Mucosa of descending colon (tissue), 3 donors: ENCODE data around the gene JMJD1C. TPM values are rescaled to one million over a fixed set of nuclear protein-coding genes. Genes with fewer than 3 reads are reported as not detected.

ENCODE experiments used
- ATAC-seq: fragments of 200-7000 bp; cut with Tn5 transposase; one replicate; pipeline ENCODE4 v1.9.1; 2020; ENCODE audit warnings: mild to moderate bottlenecking, moderate library complexity
- DNase-seq, 3 donors: peaks; one replicate each; pipeline ENCODE4 v3.0.0-alpha.2; 2020
- H3K36me3 ChIP-seq: fragments of 200-600 bp; one replicate; pipeline ENCODE4 v1.8.0; 2021; ENCODE audit warnings: low read depth, mild to moderate bottlenecking
- H3K4me1 ChIP-seq: fragments of 200-600 bp; one replicate; pipeline ENCODE4 v1.8.0; 2021; ENCODE audit warnings: low read depth, mild to moderate bottlenecking
- H3K4me3 ChIP-seq: fragments of 200-600 bp; one replicate; pipeline ENCODE4 v1.8.0; 2021; ENCODE audit warnings: mild to moderate bottlenecking
- H3K9me3 ChIP-seq: fragments of 200-600 bp; one replicate; pipeline ENCODE4 v1.8.0; 2021; ENCODE audit warnings: mild to moderate bottlenecking
- CTCF ChIP-seq: fragments of 200-600 bp; IDR thresholded peaks from one replicate; pipeline ENCODE4 v1.8.0; 2022; ENCODE audit warnings: antibody characterized with exemption, mild to moderate bottlenecking
- intact Hi-C, 2 donors: fragments of 100-400 bp; cut with DNase I in 1 of 2; cut with micrococcal nuclease in 1 of 2; formaldehyde crosslinking; loops; one replicate each; pipeline versions ENCODE4 v1.11.0 to v1.11.1; 2022; cut with DNase I, micrococcal nuclease
- total RNA-seq, 3 donors: library from RNA; stranded (reverse); fragmentation: NEBNext Ultra II Directional in 2 of 3; extraction: Animal tissue kit (Norgen Biotek cat#: 25700) in 2 of 3; gene quantifications; one replicate each; pipeline versions ENCODE4 v1.2.1 to v1.2.4, GENCODE V29; 2021 to 2023
- donor health status: DM: no; HTN: no; CAD: no; lungs with moderate emphysema.
- donor health status: DM: no; HTN: no; CAD: no.
- donor health status: DM: no; HTN: yes; CAD: no.

Gene JMJD1C
- total RNA-seq, 3 donors from 2014 or later: 54.1 to 83.8 (median 82.1) TPM

GRCh38 chr10:63441404-63441803 is 24.4 kb downstream of the JMJD1C start:
- ATAC-seq (no peak), DNase-seq (no peak)
- H3K36me3 ChIP-seq: no peaks in the 10 kb centered on the region
- no peak overlapping the region for H3K4me3 ChIP-seq
- H3K4me1 ChIP-seq: peaks cover 9% of the 10 kb centered on the region
- no peaks in the 10 kb centered on the region for H3K9me3 ChIP-seq
- TF ChIP-seq CTCF: no peak
- intact Hi-C loops: no loop called here

- peaks cover 13% of the 10 kb centered on the region for H3K4me1 ChIP-seq
- no peak overlapping the region for H3K4me3 ChIP-seq
- no peaks in the 10 kb centered on the region for H3K9me3 ChIP-seq
- intact Hi-C loops: no loop called here
- DNase-seq (no peak), ATAC-seq (no peak)
- H3K36me3 ChIP-seq: no peaks in the 10 kb centered on the region
- no peak for TF ChIP-seq CTCF
These were observed 26.2 kb downstream of the JMJD1C start for GRCh38 chr10:63439607-63440006.

- Histone ChIP-seq H3K36me3 (no peaks in the 10 kb centered on the region), H3K4me1 (peaks cover 13% of the 10 kb centered on the region), H3K9me3 (no peaks in the 10 kb centered on the region), H3K4me3 (no peak overlapping the region)
- no peak for TF ChIP-seq CTCF
- peak; percentile 81 for ATAC-seq
- intact Hi-C loops: no loop called here
- no peak for DNase-seq
These were observed 27.0 kb downstream of the JMJD1C start for GRCh38 chr10:63438506-63439498.

GRCh38 chr10:63437116-63437949 is 28.4 kb downstream of the JMJD1C start:
- ATAC-seq (no peak), DNase-seq (no peak)
- H3K36me3 ChIP-seq: no peaks in the 10 kb centered on the region
- intact Hi-C loops: no loop called here
- peaks cover 13% of the 10 kb centered on the region for H3K4me1 ChIP-seq
- no peak overlapping the region for H3K4me3 ChIP-seq
- TF ChIP-seq CTCF: no peak
- no peaks in the 10 kb centered on the region for H3K9me3 ChIP-seq

GRCh38 chr10:63436225-63436624 is 29.6 kb downstream of the JMJD1C start:
- no peak for TF ChIP-seq CTCF
- Histone ChIP-seq H3K4me3 (no peak overlapping the region), H3K36me3 (no peaks in the 10 kb centered on the region), H3K4me1 (peaks cover 19% of the 10 kb centered on the region), H3K9me3 (no peaks in the 10 kb centered on the region)
- no peak for DNase-seq
- intact Hi-C loops: no loop called here
- no peak for ATAC-seq
